ENCODE results near the gene RASIP1.
"Not testable (repeated sequence)": the region's sequence is repeated elsewhere in the genome, so short reads cannot be mapped to it uniquely, and the experiment has no call there.

RASIP1 gene

DNA sequence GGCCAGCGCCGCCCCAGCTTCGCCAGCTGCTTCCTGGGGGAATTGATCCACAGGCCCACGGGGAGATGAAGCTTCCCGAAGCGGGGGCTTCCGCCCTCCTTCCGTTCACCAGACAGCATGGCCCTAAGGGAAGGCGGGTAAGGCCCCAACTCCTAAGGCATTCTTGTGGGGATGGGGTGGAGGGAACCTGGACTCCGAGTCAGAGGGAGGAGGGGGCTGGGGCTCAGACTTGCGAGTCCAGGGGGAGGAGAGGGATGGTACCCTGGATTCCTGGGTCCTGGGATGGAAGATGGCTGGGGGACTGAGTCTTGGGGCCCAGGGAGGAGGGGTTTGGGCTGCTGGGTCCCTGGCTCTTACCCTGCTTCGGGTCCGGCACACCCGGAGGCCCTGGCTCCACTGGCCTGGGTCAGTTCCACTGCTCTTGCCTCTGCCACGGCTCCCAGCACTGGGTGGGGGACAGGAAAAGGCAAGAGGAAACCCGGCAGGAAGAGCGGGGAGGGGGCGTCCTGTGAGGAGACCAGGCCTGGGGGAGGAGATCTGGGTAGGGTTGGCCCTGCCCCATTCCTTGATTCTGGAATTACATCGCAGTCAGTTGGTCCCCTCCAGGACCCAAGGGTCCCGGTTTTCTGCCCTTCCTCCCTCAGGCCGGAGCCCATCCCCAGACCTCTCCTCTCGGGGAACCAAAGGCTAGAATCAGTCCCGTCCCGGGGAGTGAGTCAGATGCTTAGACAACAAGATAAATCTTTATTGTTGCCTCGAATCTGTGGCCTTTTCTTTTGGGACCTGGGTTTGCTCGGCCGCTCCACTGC lies at the start of gene RASIP1:
Gene RASIP1, minus strand, starts transcription at position 447 of the 809 bp plus-strand sequence. Its CDS starts 328 bp downstream, at position 119.
- DNase-seq = no peak

DNA sequence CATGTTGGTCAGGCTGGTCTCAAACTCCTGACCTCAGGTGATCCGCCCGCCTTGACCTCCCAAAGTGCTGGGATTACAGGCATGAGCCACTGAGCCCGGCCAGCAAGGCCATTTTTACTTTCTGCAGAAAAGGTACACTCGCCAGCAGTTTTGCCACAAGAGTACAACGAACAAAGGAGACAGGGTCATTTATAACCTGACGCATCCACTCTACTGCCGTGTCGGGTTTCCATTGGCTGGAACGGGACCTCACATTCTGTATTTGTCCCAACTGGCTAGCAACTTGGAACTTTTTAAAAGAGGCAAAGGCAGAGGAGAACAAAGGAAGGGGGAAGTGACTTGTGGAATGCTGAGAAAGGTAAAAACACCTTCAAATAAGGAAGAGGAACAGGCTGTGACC lies 46.9 kb upstream of the RASIP1 start:
- not testable (repeated sequence) for DNase-seq

DNA sequence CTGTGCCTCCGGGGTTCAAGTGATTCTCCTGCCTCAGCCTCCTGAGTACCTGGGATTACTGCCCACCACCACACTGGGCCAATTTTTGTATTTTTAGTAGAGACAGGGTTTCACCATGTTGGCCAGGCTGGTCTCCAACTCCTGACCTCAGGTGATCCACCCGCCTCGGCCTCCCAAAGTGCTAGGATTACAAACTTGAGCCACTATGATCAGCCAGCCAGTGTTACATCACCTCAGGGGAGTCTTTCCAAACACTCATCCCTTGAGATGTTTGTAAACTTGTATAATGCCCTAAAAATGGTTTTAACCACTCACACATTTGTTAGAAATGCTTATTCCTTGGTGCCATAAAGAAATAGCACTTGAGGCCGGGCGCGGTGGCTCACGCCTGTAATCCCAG lies 46.0 kb upstream of the RASIP1 start:
- not testable (repeated sequence) for DNase-seq

- DNase-seq = no peak
Measured at GRCh38 chr19:48784527-48784926, 44.1 kb upstream of the RASIP1 start.

DNA sequence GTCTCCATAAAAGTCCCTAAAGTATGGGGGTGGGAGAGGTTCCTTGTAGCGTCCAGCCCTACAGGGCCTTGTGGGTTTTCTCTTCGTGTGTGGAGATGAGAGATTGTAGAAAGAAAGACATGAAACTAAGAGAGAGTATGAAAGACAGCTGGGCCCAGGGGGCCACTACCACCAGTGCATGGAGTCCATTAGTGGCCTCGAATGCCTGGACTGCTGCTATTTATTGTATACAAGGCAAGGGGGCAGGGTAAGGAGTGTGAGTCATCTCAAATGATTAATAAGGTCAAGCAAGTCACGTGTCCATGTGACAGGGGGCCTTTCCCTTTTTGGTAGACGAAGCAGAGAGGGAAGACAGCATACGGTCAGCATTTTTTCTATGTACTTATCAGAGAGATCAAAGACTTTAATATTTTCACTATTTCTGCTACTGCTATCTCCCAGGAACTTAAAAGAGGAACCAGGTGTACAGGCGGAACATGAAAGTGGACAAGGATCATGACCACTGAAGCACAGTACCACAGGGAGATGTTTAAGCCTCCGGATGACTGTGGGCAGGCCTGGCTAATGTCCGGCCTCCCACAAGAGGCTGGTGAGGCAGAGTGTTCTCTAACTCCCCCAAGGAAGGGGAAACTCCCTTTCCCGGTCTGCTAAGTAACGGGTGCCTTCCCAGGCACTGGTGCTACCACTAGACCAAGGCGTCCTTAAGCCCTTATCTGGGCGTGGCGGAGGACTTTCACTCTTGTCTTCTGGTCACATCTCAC lies 40.4 kb upstream of the RASIP1 start:
- DNase-seq = no peak

- DNase-seq = no peak
Measured at GRCh38 chr19:48779636-48780035, 39.2 kb upstream of the RASIP1 start.

DNA sequence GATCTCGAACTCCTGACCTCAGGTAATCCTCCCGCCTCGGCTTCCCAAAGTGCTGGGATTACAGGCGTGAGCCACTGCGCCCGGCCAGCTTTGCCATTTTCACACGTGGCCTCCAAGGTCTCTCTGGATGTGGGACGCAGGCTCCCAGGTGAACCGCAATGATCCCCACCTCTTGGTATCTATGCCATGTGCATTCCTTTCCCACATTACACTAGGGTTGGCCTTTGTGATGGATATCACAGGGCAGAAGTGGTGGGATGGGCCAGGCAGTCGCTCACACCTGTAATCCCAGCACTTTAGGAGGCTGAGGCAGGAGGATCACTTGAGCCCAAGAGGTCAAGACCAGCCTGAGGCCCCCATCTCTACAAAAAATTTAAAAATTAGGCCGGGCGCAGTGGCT lies 37.3 kb upstream of the RASIP1 start:
- no peak for DNase-seq

- DNase-seq = no peak
Measured at GRCh38 chr19:48777139-48777538, 36.7 kb upstream of the RASIP1 start.

DNA sequence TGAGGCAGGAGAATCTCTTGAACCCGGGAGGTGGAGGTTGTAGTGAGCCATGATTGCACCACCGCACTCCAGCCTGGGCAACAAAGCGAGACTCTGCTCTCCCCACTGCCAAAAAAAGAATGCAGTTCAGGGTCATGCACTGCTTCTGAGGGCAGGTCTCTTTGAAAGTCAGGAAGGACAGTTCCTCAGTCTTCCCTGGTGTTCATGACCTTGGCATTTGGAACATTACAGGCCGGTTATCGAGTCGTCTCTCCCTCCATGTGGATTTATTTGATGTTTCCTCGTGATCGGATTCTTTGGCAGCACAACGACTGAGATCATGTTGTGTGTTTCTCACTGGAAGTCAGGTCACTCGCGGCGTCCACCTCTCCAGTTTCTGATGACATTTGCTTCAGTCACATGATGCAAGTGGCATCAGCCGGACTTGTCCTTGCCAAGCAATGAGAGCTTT lies 32.1 kb upstream of the RASIP1 start:
- no peak for DNase-seq

DNA sequence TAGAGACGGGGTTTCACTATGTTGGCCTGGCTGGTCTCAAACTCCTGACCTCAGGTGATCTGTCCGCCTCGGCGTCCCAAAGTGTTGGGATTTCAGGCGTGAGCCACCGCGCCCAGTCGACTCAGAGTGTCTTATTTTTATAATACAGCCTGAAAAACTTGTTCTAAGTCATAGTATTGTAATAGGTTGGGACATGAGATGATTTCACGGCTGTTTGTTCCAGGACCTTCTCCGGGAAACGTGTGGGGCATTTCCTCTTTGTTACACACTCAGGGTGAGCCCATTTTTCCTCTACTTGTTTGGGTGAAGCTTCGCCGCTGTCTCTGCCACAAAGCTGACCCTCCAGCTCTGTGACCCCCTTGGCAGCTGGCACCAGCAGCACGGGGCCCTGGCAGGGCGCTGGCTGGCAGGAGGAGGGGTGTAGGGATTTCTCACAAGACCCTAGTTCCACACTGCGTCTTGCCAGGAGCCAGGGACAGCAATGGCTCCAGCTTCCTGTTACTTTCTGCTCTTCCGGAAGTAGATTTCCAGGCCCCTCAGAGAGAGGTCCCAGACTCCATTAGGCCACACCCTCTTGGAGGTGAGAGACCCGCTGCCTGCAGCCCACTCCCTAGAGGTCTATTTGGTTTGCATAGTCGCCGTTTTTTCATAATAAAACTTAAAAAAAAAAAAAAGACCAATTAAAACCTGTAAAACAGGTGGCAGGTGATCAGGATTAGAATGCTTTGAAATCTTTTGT lies 30.5 kb upstream of the RASIP1 start:
- DNase-seq = no peak

DNA sequence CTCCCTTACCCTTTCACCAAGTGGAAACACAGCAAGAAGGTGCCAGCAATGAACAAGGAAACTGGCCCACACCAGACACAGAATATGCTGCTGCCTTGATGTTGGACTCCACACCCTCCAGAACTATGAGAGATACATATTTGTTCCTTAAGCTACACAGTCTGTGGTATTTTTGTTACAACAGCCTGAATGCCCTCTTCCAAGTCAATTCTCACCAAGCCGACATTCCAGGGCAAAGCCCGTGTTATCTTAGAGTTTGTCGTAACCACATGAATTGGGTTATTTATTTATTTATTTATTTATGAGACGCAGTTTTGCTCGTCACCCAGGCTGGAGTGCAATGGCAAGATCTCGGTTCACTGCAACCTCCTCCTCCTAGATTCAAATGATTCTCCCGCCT lies 29.9 kb upstream of the RASIP1 start:
- DNase-seq = no peak

- DNase-seq = no peak
Measured at GRCh38 chr19:48768994-48769713, 28.7 kb upstream of the RASIP1 start.

DNA sequence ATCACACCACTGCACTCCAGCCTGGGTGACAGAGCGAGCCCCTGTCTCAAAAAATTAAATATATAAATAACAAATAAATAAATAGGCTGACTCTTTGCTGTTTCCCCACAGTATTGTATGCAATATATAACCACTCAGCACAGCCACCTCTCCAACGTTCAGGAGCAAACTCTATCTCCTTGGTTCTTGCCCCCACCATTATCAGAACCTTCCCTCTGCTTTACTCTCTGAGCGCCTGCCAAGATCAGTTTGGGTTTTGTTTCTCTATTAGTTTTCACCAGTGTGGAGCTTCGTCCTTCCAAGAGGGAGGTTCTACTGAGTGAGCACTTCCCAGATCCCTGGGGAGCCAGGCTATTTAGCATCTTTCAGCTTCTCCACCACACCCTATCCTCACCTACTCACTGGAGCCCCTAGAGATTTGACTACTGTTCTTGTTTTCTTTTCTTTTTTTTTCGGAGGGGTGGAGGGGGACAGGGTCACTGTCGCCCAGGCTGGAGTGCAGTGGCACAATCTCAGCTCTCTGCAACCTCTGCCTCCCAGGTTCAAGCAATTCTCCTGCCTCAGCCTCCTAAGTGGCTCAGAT lies 27.9 kb upstream of the RASIP1 start:
- not testable (repeated sequence) for DNase-seq

GRCh38 chr19:48765816-48766215 lies 25.4 kb upstream of the RASIP1 start:
- DNase-seq = not testable (repeated sequence)

DNA sequence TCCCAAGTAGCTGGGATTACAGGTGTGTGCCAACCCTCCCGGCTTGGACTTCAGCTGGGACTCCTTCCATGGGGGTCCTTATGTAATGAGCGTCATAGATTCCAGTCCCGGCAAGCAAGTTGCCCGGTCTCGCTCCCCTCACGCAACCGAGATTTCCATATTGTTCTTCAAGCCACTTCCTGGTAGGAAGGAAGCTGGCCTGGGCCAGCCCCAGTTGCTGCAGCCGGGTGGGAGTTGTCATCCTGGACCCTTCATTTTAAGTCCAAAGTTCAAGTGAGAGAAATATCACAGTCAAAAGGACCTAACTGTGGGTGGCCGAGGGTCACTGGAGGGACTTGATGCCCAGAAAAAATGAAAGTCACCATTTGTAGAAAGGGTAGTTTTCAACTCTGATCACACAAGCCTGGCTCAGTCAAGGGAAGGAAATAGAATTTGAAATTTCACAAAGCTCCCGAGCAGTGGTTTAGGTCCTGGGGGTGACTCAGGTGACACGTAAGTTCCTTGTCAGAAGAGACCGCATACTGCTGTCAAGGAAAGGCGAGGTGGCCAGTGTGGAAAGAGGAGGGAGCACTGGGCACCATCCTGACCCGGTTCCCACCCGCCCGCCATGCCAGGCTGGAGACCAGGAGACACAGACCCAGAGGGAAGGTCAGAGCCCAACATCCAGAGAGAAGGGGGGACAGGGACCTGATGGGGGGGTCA lies 20.2 kb upstream of the RASIP1 start:
- no peak for DNase-seq

GRCh38 chr19:48757741-48758144 lies 17.3 kb upstream of the RASIP1 start:
- DNase-seq = no peak

GRCh38 chr19:48757089-48757675 lies 16.8 kb upstream of the RASIP1 start:
- DNase-seq = no peak

GRCh38 chr19:48756686-48757085 lies 16.3 kb upstream of the RASIP1 start:
- no peak for DNase-seq

DNA sequence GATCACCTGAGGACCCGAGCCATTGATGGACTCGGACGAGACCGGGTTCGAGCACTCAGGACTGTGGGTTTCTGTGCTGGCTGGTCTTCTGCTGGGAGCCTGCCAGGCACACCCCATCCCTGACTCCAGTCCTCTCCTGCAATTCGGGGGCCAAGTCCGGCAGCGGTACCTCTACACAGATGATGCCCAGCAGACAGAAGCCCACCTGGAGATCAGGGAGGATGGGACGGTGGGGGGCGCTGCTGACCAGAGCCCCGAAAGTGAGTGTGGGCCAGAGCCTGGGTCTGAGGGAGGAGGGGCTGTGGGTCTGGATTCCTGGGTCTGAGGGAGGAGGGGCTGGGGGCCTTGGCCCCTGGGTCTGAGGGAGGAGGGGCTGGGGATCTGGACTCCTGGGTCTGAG lies 15.8 kb upstream of the RASIP1 start:
- DNase-seq = no peak

GRCh38 chr19:48755787-48756186 lies 15.4 kb upstream of the RASIP1 start:
- no peak for DNase-seq

DNA sequence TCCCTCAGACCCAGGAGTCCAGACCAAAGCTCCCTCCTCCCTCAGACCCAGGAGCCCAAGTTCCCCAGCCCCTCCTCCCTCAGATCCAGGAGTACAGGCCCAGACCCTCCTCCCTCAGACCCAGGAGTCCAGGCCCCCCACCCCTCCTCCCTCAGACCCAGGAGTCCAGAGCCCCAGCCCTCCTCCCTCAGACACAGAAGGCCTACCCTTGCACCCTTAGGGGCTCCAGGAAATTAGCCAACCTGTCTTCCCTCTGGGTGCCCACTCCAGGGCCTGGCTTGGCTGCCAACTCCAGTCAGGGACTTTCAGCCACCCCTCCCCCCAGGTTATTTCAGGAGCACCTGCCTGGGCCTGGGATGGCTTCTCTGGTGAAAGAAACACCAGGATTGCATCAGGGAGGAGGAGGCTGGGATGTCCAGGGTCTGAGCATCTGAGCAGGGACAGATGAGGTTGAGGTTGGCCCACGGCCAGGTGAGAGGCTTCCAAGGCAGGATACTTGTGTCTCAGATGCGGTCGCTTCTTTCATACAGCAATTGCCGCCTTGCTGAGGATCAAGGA lies 14.8 kb upstream of the RASIP1 start, which contains the start of gene FGF21:
Gene FGF21, plus strand, starts transcription at position 441 of the 558 bp plus-strand sequence. CDS start 713 bp downstream, outside the sequence.
- no peak for DNase-seq
